NT2/D1 (cell line): ENCODE results near the gene PDE7B.

Experiments
- DNase-seq: peaks from one replicate; pipeline ENCODE4 v3.0.0-alpha.2; 2011; ENCODE audit warnings: low read depth, low spot score
- H3K27me3 ChIP-seq: 2 replicates; pipeline ENCODE4 v1.6.0; 2011; ENCODE audit warnings: mild to moderate bottlenecking; ENCODE audit not compliant: insufficient read length, insufficient read depth
- H3K36me3 ChIP-seq: 2 replicates; pipeline ENCODE4 v1.6.1; 2011; ENCODE audit warnings: mild to moderate bottlenecking, low read length, mixed read lengths; ENCODE audit not compliant: insufficient read depth, insufficient read length
- H3K4me1 ChIP-seq: 2 replicates; pipeline ENCODE4 v1.5.1; 2011; ENCODE audit not compliant: insufficient read depth, insufficient read length
- H3K4me3 ChIP-seq: 2 replicates; pipeline ENCODE4 v1.5.1; 2011; ENCODE audit warnings: low read depth; ENCODE audit not compliant: insufficient read length
- H3K9ac ChIP-seq: 2 replicates; pipeline ENCODE4 v1.6.0; 2011; ENCODE audit warnings: low read depth; ENCODE audit not compliant: insufficient read length
- H3K9me3 ChIP-seq: 2 replicates; pipeline ENCODE4 v1.5.1; 2011; ENCODE audit warnings: mild to moderate bottlenecking, low read length; ENCODE audit not compliant: insufficient read depth
- SUZ12 ChIP-seq: IDR thresholded peaks from 2 replicates; pipeline ENCODE4 v1.6.1; 2011; ENCODE audit not compliant: insufficient read length, insufficient read depth; ENCODE audit errors: extremely low read depth
- YY1 ChIP-seq: IDR thresholded peaks from 2 replicates; pipeline ENCODE4 v1.6.1; 2011; ENCODE audit not compliant: insufficient read length, insufficient read depth
- ZNF274 ChIP-seq: IDR thresholded peaks from 2 replicates; pipeline ENCODE4 v1.6.1; 2011; ENCODE audit warnings: mild to moderate bottlenecking, low read depth, low read length

The PDE7B gene

DNA sequence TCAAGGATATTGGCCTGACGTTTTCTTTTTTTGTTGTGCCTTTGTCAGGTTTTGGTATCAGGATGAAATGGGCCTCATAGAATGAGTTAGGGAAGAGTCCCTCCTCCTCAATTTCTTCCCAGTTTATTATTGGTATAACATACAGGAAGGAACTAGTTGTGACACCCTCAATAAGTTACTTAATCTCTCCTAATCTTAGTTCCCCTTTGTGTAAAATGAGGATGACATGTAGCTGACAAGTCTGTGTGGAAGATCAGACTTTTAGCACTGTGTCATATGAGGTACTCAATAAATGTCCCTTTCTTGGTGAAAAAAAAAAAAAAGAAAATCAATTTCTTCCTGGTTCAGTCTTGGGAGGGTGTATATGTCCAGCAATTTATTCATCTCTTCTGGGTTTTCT lies 155.8 kb downstream of the PDE7B start:
- Histone ChIP-seq H3K9me3 (no peaks in the 10 kb centered on the region), H3K36me3 (no peaks in the 10 kb centered on the region), H3K9ac (no peak overlapping the region), H3K4me3 (no peak overlapping the region), H3K27me3 (no peaks in the 10 kb centered on the region), H3K4me1 (no peaks in the 10 kb centered on the region)
- no peak for DNase-seq
- TF ChIP-seq YY1 (no peak), ZNF274 (no peak)

- Histone ChIP-seq H3K27me3 (no peaks in the 10 kb centered on the region), H3K4me1 (no peaks in the 10 kb centered on the region), H3K9ac (no peak overlapping the region), H3K9me3 (no peaks in the 10 kb centered on the region), H3K4me3 (no peak overlapping the region), H3K36me3 (no peaks in the 10 kb centered on the region)
- TF ChIP-seq YY1, result no peak
- no peak for TF ChIP-seq ZNF274
- no peak for TF ChIP-seq SUZ12
- DNase-seq, result no peak
These were observed 160.0 kb downstream of the PDE7B start for GRCh38 chr6:136011475-136011874.

DNA sequence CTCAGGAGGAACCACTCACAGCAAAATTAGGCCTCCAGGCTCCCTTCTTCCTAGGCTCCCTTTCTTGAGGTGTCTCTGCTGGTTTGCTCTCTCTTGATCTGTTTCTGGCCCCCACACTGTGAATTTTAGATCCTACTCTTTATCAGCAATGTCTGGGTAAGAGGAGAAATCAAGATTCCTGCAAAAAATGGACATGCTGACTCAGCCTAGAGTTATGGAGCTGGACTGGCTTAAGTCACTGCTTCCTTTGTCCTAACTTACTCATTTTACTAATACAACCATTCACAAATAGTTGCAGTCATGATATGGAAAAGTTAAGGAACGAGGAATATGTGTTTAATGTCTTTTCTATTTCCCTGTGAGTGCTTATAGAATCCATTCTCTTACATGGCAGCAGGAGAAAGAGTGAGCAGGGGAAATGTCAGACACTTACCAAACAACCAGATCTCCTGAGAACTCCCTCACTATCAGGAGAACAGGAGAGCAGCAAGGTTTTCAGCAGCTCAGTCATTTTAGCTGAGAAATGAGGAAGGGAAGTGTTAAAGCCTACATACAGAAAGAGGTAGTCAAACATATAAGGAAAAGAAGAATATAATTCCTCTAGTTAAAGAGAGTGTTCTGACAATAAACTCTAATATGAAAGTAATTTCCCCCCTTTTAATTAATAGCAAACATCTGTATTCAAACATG lies 160.8 kb downstream of the PDE7B start:
- Histone ChIP-seq H3K4me3 (no peak overlapping the region), H3K36me3 (no peaks in the 10 kb centered on the region), H3K9ac (no peak overlapping the region), H3K27me3 (no peaks in the 10 kb centered on the region), H3K9me3 (no peaks in the 10 kb centered on the region), H3K4me1 (no peaks in the 10 kb centered on the region)
- DNase-seq, result no peak
- TF ChIP-seq SUZ12, result no peak
- no peak for TF ChIP-seq ZNF274
- TF ChIP-seq YY1, result no peak

GRCh38 chr6:136012943-136013342 lies 161.4 kb downstream of the PDE7B start:
- no peak for TF ChIP-seq ZNF274
- TF ChIP-seq YY1, result no peak
- no peak for TF ChIP-seq SUZ12
- Histone ChIP-seq H3K27me3 (no peaks in the 10 kb centered on the region), H3K36me3 (no peaks in the 10 kb centered on the region), H3K4me3 (no peak overlapping the region), H3K9ac (no peak overlapping the region), H3K4me1 (no peaks in the 10 kb centered on the region), H3K9me3 (no peaks in the 10 kb centered on the region)
- DNase-seq, result no peak

GRCh38 chr6:136014454-136015437 lies 163.2 kb downstream of the PDE7B start:
- no peaks in the 10 kb centered on the region for H3K36me3 ChIP-seq
- H3K9me3 ChIP-seq, result no peaks in the 10 kb centered on the region
- TF ChIP-seq SUZ12, result no peak
- no peaks in the 10 kb centered on the region for H3K27me3 ChIP-seq
- H3K9ac ChIP-seq, result no peak overlapping the region
- no peak for DNase-seq
- no peaks in the 10 kb centered on the region for H3K4me1 ChIP-seq
- H3K4me3 ChIP-seq, result no peak overlapping the region

GRCh38 chr6:136015531-136015930 lies 164.0 kb downstream of the PDE7B start:
- H3K27me3 ChIP-seq, result no peaks in the 10 kb centered on the region
- no peak for TF ChIP-seq SUZ12
- TF ChIP-seq YY1, result no peak
- no peak for TF ChIP-seq ZNF274
- no peaks in the 10 kb centered on the region for H3K9me3 ChIP-seq
- no peak for DNase-seq
- no peak overlapping the region for H3K4me3 ChIP-seq
- no peaks in the 10 kb centered on the region for H3K4me1 ChIP-seq
- no peak overlapping the region for H3K9ac ChIP-seq
- H3K36me3 ChIP-seq, result no peaks in the 10 kb centered on the region

- TF ChIP-seq ZNF274, result no peak
- no peak for TF ChIP-seq SUZ12
- no peak for TF ChIP-seq YY1
- no peak for DNase-seq
- Histone ChIP-seq H3K4me1 (no peaks in the 10 kb centered on the region), H3K9me3 (no peaks in the 10 kb centered on the region), H3K27me3 (no peaks in the 10 kb centered on the region), H3K9ac (no peak overlapping the region), H3K4me3 (no peak overlapping the region), H3K36me3 (no peaks in the 10 kb centered on the region)
These were observed 165.0 kb downstream of the PDE7B start for GRCh38 chr6:136016228-136017225.
